SK-N-SH treated with all-trans-retinoic acid at 6 μM for 48 hours (cell line): ENCODE data around the gene ATRN.

ENCODE experiments used
- ATAC-seq: fragments of 200-7000 bp; cut with Tn5 transposase; 3 replicates; pipeline ENCODE4 v1.9.1; 2020; ENCODE audit warnings: mild to moderate bottlenecking, moderate library complexity
- ARNTL ChIP-seq: fragments of 450-650 bp; formaldehyde crosslinking; IDR thresholded peaks from 2 replicates; pipeline ENCODE4 v1.5.0; 2020; ENCODE audit warnings: low read depth, mild to moderate bottlenecking, moderate library complexity, borderline replicate concordance
- BACH2 ChIP-seq: fragments of 250-450 bp; sonication (Bioruptor Pico); IDR thresholded peaks from 2 replicates; pipeline ENCODE4 v1.9.0; 2021; ENCODE audit warnings: mild to moderate bottlenecking, borderline replicate concordance
- CSDC2 ChIP-seq: fragments of 250-450 bp; sonication (Bioruptor Pico); IDR thresholded peaks from 2 replicates; pipeline ENCODE4 v1.5.0; 2020; ENCODE audit warnings: mild to moderate bottlenecking, moderate library complexity
- CSRNP3 ChIP-seq: fragments of 250-450 bp; sonication (Bioruptor Pico); IDR thresholded peaks from 2 replicates; pipeline ENCODE4 v1.5.1; 2021; ENCODE audit warnings: mild to moderate bottlenecking, moderate library complexity
- ESRRG ChIP-seq: fragments of 250-450 bp; sonication (Bioruptor Pico); IDR thresholded peaks from 2 replicates; pipeline ENCODE4 v1.6.1; 2021; ENCODE audit warnings: mild to moderate bottlenecking
- GLIS3 ChIP-seq: fragments of 250-450 bp; sonication (Bioruptor Pico); IDR thresholded peaks from 2 replicates; pipeline ENCODE4 v1.5.0; 2020; ENCODE audit warnings: mild to moderate bottlenecking, moderate library complexity
- ISL1 ChIP-seq: fragments of 250-450 bp; sonication (Bioruptor Pico); IDR thresholded peaks from 2 replicates; pipeline ENCODE4 v2.1.2; 2022; ENCODE audit warnings: mild to moderate bottlenecking, moderate library complexity
- OSR1 ChIP-seq: fragments of 250-450 bp; sonication (Bioruptor Pico); IDR thresholded peaks from 2 replicates; pipeline ENCODE4 v1.8.0; 2022; ENCODE audit warnings: moderate library complexity, mild to moderate bottlenecking, inconsistent platforms
- PATZ1 ChIP-seq: fragments of 250-450 bp; sonication (Bioruptor Pico); IDR thresholded peaks from 2 replicates; pipeline ENCODE4 v1.8.0; 2020; ENCODE audit warnings: mild to moderate bottlenecking, moderate library complexity, borderline replicate concordance
- POU6F1 ChIP-seq: fragments of 250-450 bp; sonication (Bioruptor Pico); IDR thresholded peaks from 2 replicates; pipeline ENCODE4 v1.8.0; 2021; ENCODE audit warnings: low read depth, mild to moderate bottlenecking, moderate library complexity, borderline replicate concordance
- PPARA ChIP-seq: fragments of 250-450 bp; sonication (Bioruptor Pico); IDR thresholded peaks from 2 replicates; pipeline ENCODE4 v1.5.0; 2020; ENCODE audit warnings: mild to moderate bottlenecking, borderline replicate concordance
- RARB ChIP-seq: fragments of 250-450 bp; sonication (Bioruptor Pico); IDR thresholded peaks from 2 replicates; pipeline ENCODE4 v1.8.0; 2021; ENCODE audit warnings: mild to moderate bottlenecking, moderate library complexity
- SNAI2 ChIP-seq: fragments of 250-450 bp; sonication (Bioruptor Pico); IDR thresholded peaks from 2 replicates; pipeline ENCODE4 v1.5.0; 2020; ENCODE audit warnings: mild to moderate bottlenecking, moderate library complexity
- TCF4 ChIP-seq: fragments of 250-450 bp; sonication (Bioruptor Pico); IDR thresholded peaks from 2 replicates; pipeline ENCODE4 v1.8.0; 2021; ENCODE audit warnings: mild to moderate bottlenecking, moderate library complexity, borderline replicate concordance
- TOX ChIP-seq: fragments of 250-450 bp; sonication (Bioruptor Pico); IDR thresholded peaks from 2 replicates; pipeline ENCODE4 v1.8.0; 2021; ENCODE audit warnings: mild to moderate bottlenecking, moderate library complexity, borderline replicate concordance
- TSHZ2 ChIP-seq: fragments of 250-450 bp; sonication (Bioruptor Pico); IDR thresholded peaks from 2 replicates; pipeline ENCODE4 v1.5.0; 2020; ENCODE audit warnings: mild to moderate bottlenecking, moderate library complexity
- ZC3H10 ChIP-seq: fragments of 250-450 bp; sonication (Bioruptor Pico); IDR thresholded peaks from 2 replicates; pipeline ENCODE4 v1.5.1; 2021; ENCODE audit warnings: mild to moderate bottlenecking, moderate library complexity
- ZFP3 ChIP-seq: fragments of 250-450 bp; sonication (Bioruptor Pico); IDR thresholded peaks from 2 replicates; pipeline ENCODE4 v1.5.0; 2020; ENCODE audit warnings: mild to moderate bottlenecking, moderate library complexity
- ZFP30 ChIP-seq: fragments of 450-650 bp; formaldehyde crosslinking; IDR thresholded peaks from 2 replicates; pipeline ENCODE4 v1.5.0; 2022; ENCODE audit warnings: mild to moderate bottlenecking, moderate library complexity
- ZNF565 ChIP-seq: fragments of 450-650 bp; formaldehyde crosslinking; conservative IDR thresholded peaks from 2 replicates; pipeline ENCODE4 v1.5.0; 2020; ENCODE audit warnings: low read depth, mild to moderate bottlenecking, moderate library complexity
- ZNF70 ChIP-seq: fragments of 450-650 bp; formaldehyde crosslinking; IDR thresholded peaks from 2 replicates; pipeline ENCODE4 v1.5.0; 2020; ENCODE audit warnings: mild to moderate bottlenecking, moderate library complexity
- ZNF8 ChIP-seq: fragments of 450-650 bp; formaldehyde crosslinking; IDR thresholded peaks from 2 replicates; pipeline ENCODE4 v1.5.0; 2020; ENCODE audit warnings: mild to moderate bottlenecking, moderate library complexity

ATRN gene

GRCh38 chr20:3689978-3690377 lies 219.2 kb downstream of the ATRN start:
- ATAC-seq: no peak
- TF ChIP-seq OSR1 (CRISPR knock-in tag): no peak
- TF ChIP-seq ZNF8 (CRISPR knock-in tag): no peak
- TF ChIP-seq SNAI2: no peak
- no peak for TF ChIP-seq ZC3H10 (CRISPR knock-in tag)
- no peak for TF ChIP-seq ARNTL (CRISPR knock-in tag)
- no peak for TF ChIP-seq RARB
- TF ChIP-seq PATZ1: no peak
- no peak for TF ChIP-seq TCF4
- TF ChIP-seq ZNF565 (CRISPR knock-in tag): no peak
- TF ChIP-seq CSDC2 (CRISPR knock-in tag): no peak
- no peak for TF ChIP-seq ZNF70
- TF ChIP-seq TSHZ2 (CRISPR knock-in tag): no peak
- TF ChIP-seq PPARA: no peak
- TF ChIP-seq CSRNP3: no peak

GRCh38 chr20:3690413-3690812 lies 219.6 kb downstream of the ATRN start:
- no peak for TF ChIP-seq OSR1 (CRISPR knock-in tag)
- TF ChIP-seq ISL1: no peak
- no peak for TF ChIP-seq ZNF565 (CRISPR knock-in tag)
- no peak for TF ChIP-seq ZNF8 (CRISPR knock-in tag)
- TF ChIP-seq, all 23 proteins: peak for 0
- no peak for ATAC-seq

GRCh38 chr20:3691306-3691705 lies 220.5 kb downstream of the ATRN start:
- TF ChIP-seq TOX (CRISPR knock-in tag): no peak
- TF ChIP-seq RARB: no peak
- no peak for TF ChIP-seq GLIS3 (CRISPR knock-in tag)
- TF ChIP-seq PPARA: no peak
- no peak for ATAC-seq

- no peak for ATAC-seq
- no peak for TF ChIP-seq CSDC2 (CRISPR knock-in tag)
- no peak for TF ChIP-seq PPARA
- no peak for TF ChIP-seq SNAI2
- TF ChIP-seq ZFP3 (CRISPR knock-in tag): no peak
- TF ChIP-seq TCF4: no peak
- no peak for TF ChIP-seq BACH2 (CRISPR knock-in tag)
- TF ChIP-seq ZFP30: no peak
- no peak for TF ChIP-seq OSR1 (CRISPR knock-in tag)
- TF ChIP-seq CSRNP3: no peak
- no peak for TF ChIP-seq ARNTL (CRISPR knock-in tag)
- no peak for TF ChIP-seq POU6F1
- TF ChIP-seq PATZ1: no peak
- TF ChIP-seq TOX (CRISPR knock-in tag): no peak
- TF ChIP-seq TSHZ2 (CRISPR knock-in tag): no peak
- no peak for TF ChIP-seq ESRRG
Measured at GRCh38 chr20:3691897-3692296, 221.1 kb downstream of the ATRN start.
